HCT116 (cell line): ENCODE results near the gene RGPD3. TPM values are rescaled to one million over a fixed set of nuclear protein-coding genes. Genes with fewer than 3 reads are reported as not detected.
"Not testable (repeated sequence)": the region's sequence is repeated elsewhere in the genome, so short reads cannot be mapped to it uniquely, and the experiment has no call there.

Experiments used
- ATAC-seq: fragments of 200-7000 bp; cut with Tn5 transposase; 2 replicates; pipeline ENCODE4 v1.9.1; 2020; ENCODE audit warnings: mild to moderate bottlenecking, moderate library complexity
- BruUV-seq: library from RNA; stranded (reverse); fragments of 400-500 nt; replicated peaks from 2 replicates; lab custom pipeline; 2021; lab: Mats Ljungman, UMichigan
- CTCF ChIA-PET: fragments of 300-600 bp; sonication (Branson Sonifier 250); formaldehyde crosslinking; loops from one replicate; lab custom pipeline; 2021; ENCODE audit warnings: antibody characterized with exemption; lab: Charles Lee
- POLR2A ChIA-PET: fragments of 300-600, 350-600 bp; sonication (Branson Sonifier 250); formaldehyde crosslinking; loops from one replicate; lab custom pipeline; 2021; ENCODE audit warnings: antibody characterized with exemption; lab: Charles Lee
- RAD21 ChIA-PET, 2 experiments: fragments of 300-600 bp; sonication (Branson Sonifier 250); formaldehyde crosslinking; loops; one replicate each; lab custom pipeline; 2023; ENCODE audit warnings: low total read pairs in 2 of 2; ENCODE audit not compliant: uncharacterized antibody in 2 of 2, unreplicated experiment in 2 of 2, low non-redundant PET in 1 of 2; lab: Charles Lee
- DNase-seq: peaks from one replicate; pipeline ENCODE4 v3.0.0-alpha.2; 2010; ENCODE audit warnings: low read depth, low spot score
- H2AFZ ChIP-seq: fragments of 200-600 bp; shearing (Covaris generic), sonication (generic); 2 replicates; pipeline ENCODE4 v1.6.1; 2017; ENCODE audit warnings: low read depth, mixed run types, mixed read lengths, antibody characterized with exemption, low read length; ENCODE audit not compliant: poor library complexity, severe bottlenecking
- H3K27ac ChIP-seq: 2 replicates; pipeline ENCODE4 v1.5.1; 2012; ENCODE audit warnings: low read depth, low read length
- H3K27me3 ChIP-seq: fragments of 200-600 bp; sonication (generic); 2 replicates; pipeline ENCODE4 v1.6.1; 2016; ENCODE audit warnings: mixed run types, low read length, mixed read lengths; ENCODE audit not compliant: insufficient read depth
- H3K36me3 ChIP-seq, 2 experiments: fragments of 200-500 bp in 1 of 2; fragments of 200-600 bp in 1 of 2; sonication (Bioruptor generic) in 1 of 2; sonication (generic) in 1 of 2; 2 replicates each; pipeline versions ENCODE4 v1.5.1 to v1.6.1; 2014 to 2016; ENCODE audit warnings: low read length in 2 of 2, inconsistent platforms in 1 of 2, mixed read lengths in 1 of 2, mixed run types in 1 of 2; ENCODE audit not compliant: insufficient read depth in 2 of 2, control insufficient read depth in 1 of 2
- H3K4me1 ChIP-seq, 2 experiments: fragments of 200-600 bp in 1 of 2; sonication (generic) in 1 of 2; 2 replicates each; pipeline versions ENCODE4 v1.5.1 to v1.6.1; 2012 to 2017; ENCODE audit warnings: low read length in 2 of 2, inconsistent platforms in 1 of 2, mild to moderate bottlenecking in 1 of 2, mixed read lengths in 1 of 2, mixed run types in 1 of 2, moderate library complexity in 1 of 2; ENCODE audit not compliant: insufficient read depth in 2 of 2, control insufficient read depth in 1 of 2
- H3K4me2 ChIP-seq: fragments of 200-600 bp; sonication (generic); 2 replicates; pipeline ENCODE4 v1.6.1; 2017; ENCODE audit warnings: mixed run types, low read length, mixed read lengths
- H3K4me3 ChIP-seq, 2 experiments: fragments of 200-600 bp in 1 of 2; sonication (generic) in 1 of 2; replicated peaks in 1 of 2; 2 replicates each; pipeline ENCODE4 v1.5.1; 2011 to 2016; ENCODE audit warnings: low read length in 2 of 2, control low read depth in 1 of 2, low read depth in 1 of 2, mild to moderate bottlenecking in 1 of 2, mixed read lengths in 1 of 2, mixed run types in 1 of 2
- H3K79me2 ChIP-seq: fragments of 200-600 bp; sonication (generic); 2 replicates; pipeline ENCODE4 v1.6.1; 2017; ENCODE audit warnings: mild to moderate bottlenecking, mixed run types, low read length, moderate library complexity, mixed read lengths; ENCODE audit not compliant: insufficient read depth
- H3K9ac ChIP-seq: fragments of 200-600 bp; sonication (generic); 2 replicates; pipeline ENCODE4 v1.6.1; 2016; ENCODE audit warnings: low read length, mixed read lengths
- H3K9me2 ChIP-seq: fragments of 200-600 bp; sonication (generic), shearing (Covaris generic); 2 replicates; pipeline ENCODE4 v1.6.1; 2017; ENCODE audit warnings: mixed run types, mild to moderate bottlenecking, moderate library complexity; ENCODE audit not compliant: insufficient read depth
- H3K9me3 ChIP-seq, 2 experiments: fragments of 200-500 bp in 1 of 2; fragments of 200-600 bp in 1 of 2; sonication (Bioruptor generic) in 1 of 2; sonication (generic) in 1 of 2; 2 replicates each; pipeline ENCODE4 v1.6.1; 2014 to 2017; ENCODE audit warnings: low read length in 2 of 2, mixed read lengths in 2 of 2, inconsistent platforms in 1 of 2, low read depth in 1 of 2, mild to moderate bottlenecking in 1 of 2, mixed run types in 1 of 2, moderate library complexity in 1 of 2; ENCODE audit not compliant: control insufficient read depth in 1 of 2, insufficient read depth in 1 of 2
- H4K20me1 ChIP-seq: fragments of 200-600 bp; sonication (generic), shearing (Covaris generic); 2 replicates; pipeline ENCODE4 v1.6.1; 2017; ENCODE audit warnings: mixed run types, mild to moderate bottlenecking, moderate library complexity; ENCODE audit not compliant: insufficient read depth
- RAD21 ChIP-seq: IDR thresholded peaks from 2 replicates; pipeline ENCODE4 v1.6.1; 2012; ENCODE audit warnings: low read depth, mild to moderate bottlenecking
- intact Hi-C: fragments of 100-400 bp; cut with micrococcal nuclease; formaldehyde crosslinking; loops from 2 replicates; pipeline ENCODE4 v1.10.0; 2022
- total RNA-seq: library from RNA; stranded (reverse); gene quantifications from one replicate; pipeline ENCODE4 v1.2.1, GENCODE V29; 2021; ENCODE audit not compliant: unreplicated experiment
- TF ChIP-seq, protein P1 (sequence below), 3 experiments: fragments of 200-600 bp in 1 of 3; sonication (generic) in 1 of 3; IDR thresholded peaks in 2 of 3; conservative IDR thresholded peaks in 1 of 3; 2 replicates each; pipeline ENCODE4 v1.5.1; 2012 to 2017; ENCODE audit warnings: low read depth in 2 of 3, low read length in 2 of 3, antibody characterized with exemption in 1 of 3, borderline replicate concordance in 1 of 3, control low read depth in 1 of 3, mild to moderate bottlenecking in 1 of 3, mixed read lengths in 1 of 3, mixed run types in 1 of 3, moderate library complexity in 1 of 3; ENCODE audit not compliant: insufficient read depth in 1 of 3

The RGPD3 gene
- total RNA-seq, 1 experiment from 2014 or later = 0.15 TPM

DNA sequence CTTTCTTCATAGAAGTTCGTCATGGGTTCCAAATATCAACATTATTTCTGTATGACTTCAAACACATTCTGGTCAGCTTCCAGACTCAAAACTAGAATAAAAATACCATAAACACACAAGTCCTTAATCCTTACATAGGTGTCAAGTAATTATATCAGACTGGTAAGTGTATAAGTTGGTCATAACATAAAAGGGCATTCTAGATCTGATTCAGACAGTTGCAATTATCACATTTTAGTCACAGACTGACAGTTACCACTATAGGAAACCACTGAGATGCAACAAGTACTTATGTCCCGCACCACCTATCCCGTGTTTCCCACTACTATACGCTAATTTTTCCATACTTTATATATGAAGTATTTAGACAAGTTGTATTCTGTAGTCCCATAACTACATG lies 9.4 kb upstream of the RGPD3 start:
- H3K79me2 ChIP-seq, H3K4me3 ChIP-seq, H3K27ac ChIP-seq, DNase-seq, H2AFZ ChIP-seq, ATAC-seq, H4K20me1 ChIP-seq, RAD21 ChIA-PET, H3K4me1 ChIP-seq, H3K9me3 ChIP-seq, BruUV-seq, POLR2A ChIA-PET, H3K4me2 ChIP-seq, CTCF ChIA-PET, H3K36me3 ChIP-seq, H3K9me2 ChIP-seq, H3K27me3 ChIP-seq, intact Hi-C loops, H3K9ac ChIP-seq: not testable (repeated sequence)

DNA sequence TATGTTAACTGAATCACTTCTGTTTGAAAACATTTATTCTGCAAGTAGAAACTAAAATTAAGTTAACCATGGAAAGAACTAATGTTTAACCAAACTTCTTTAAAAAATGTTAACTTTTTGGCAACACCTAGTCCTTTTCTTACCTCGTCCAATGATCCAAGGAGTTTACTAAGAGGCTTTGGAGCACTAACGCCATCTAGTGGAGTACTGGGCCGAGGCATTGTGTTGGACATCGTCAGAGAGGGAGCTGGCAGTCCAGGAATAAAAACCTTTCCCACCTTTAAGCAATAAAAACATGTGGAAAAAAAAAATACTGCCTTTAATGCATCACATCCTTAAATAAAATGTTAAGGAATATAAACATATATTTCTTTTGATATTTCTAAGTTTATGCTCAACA lies 2.4 kb upstream of the RGPD3 start:
- peak; percentile 93 for ATAC-seq
- intact Hi-C loops = loop anchor here (5.0 kb wide), 1 partner anchor 368 kb away; no protein-coding TSS in a partner anchor
- DNase-seq, H3K9ac ChIP-seq, H3K9me3 ChIP-seq, H3K9me2 ChIP-seq, H3K27me3 ChIP-seq, POLR2A ChIA-PET, H4K20me1 ChIP-seq, H3K79me2 ChIP-seq, H3K4me3 ChIP-seq, RAD21 ChIA-PET, H2AFZ ChIP-seq, H3K36me3 ChIP-seq, H3K4me1 ChIP-seq, H3K4me2 ChIP-seq, BruUV-seq, H3K27ac ChIP-seq, CTCF ChIA-PET: not testable (repeated sequence)
- TF ChIP-seq, protein P1, sequence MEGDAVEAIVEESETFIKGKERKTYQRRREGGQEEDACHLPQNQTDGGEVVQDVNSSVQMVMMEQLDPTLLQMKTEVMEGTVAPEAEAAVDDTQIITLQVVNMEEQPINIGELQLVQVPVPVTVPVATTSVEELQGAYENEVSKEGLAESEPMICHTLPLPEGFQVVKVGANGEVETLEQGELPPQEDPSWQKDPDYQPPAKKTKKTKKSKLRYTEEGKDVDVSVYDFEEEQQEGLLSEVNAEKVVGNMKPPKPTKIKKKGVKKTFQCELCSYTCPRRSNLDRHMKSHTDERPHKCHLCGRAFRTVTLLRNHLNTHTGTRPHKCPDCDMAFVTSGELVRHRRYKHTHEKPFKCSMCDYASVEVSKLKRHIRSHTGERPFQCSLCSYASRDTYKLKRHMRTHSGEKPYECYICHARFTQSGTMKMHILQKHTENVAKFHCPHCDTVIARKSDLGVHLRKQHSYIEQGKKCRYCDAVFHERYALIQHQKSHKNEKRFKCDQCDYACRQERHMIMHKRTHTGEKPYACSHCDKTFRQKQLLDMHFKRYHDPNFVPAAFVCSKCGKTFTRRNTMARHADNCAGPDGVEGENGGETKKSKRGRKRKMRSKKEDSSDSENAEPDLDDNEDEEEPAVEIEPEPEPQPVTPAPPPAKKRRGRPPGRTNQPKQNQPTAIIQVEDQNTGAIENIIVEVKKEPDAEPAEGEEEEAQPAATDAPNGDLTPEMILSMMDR (IDR thresholded peaks at IDR 0.05 in 2 of 3, conservative IDR thresholded peaks at IDR 0.05 in 1 of 3; ENCODE audit: borderline replicate concordance in 1 of 3, insufficient read depth in 1 of 3, low read depth in 2 of 3, low read length in 2 of 3) = peak in 2 of 3 experiments; percentile 13 to 22; a peak in 1 of 6 replicates
- peak; percentile 26; the same call in 1 of the 2 replicates for TF ChIP-seq RAD21

DNA sequence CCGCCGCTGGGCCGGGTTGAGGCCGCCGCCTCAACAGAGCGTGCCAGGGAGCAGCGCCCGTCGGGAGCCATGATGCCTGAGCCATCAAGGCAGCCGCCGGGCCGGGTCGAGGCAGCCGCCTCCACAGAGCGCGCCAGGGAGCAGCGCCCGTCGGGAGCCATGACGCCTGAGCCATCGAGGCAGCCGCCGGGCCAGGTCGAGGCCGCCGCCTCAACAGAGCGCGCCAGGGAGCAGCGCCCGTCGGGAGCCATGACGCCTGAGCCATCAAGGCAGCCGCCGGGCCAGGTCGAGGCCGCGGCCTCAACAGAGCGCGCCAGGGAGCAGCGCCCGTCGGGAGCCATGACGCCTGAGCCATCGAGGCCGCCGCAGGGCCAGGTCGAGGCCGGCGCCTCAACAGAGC lies 697 bp downstream of the RGPD3 start:
- ATAC-seq, CTCF ChIA-PET, RAD21 ChIA-PET, H4K20me1 ChIP-seq, H3K9ac ChIP-seq, H3K9me2 ChIP-seq, H3K4me3 ChIP-seq, intact Hi-C loops, H3K27ac ChIP-seq, H3K79me2 ChIP-seq, POLR2A ChIA-PET, H3K9me3 ChIP-seq, H3K4me1 ChIP-seq, DNase-seq, H3K4me2 ChIP-seq, H3K36me3 ChIP-seq, H3K27me3 ChIP-seq, BruUV-seq, H2AFZ ChIP-seq: not testable (repeated sequence)
